ENCODE results near the gene PGF. TPM values are rescaled to one million over a fixed set of nuclear protein-coding genes. Genes with fewer than 3 reads are reported as not detected.

The PGF gene
- total and polyA plus RNA-seq, 2 of the 13 experiments (the other 11 are each of a cell fraction or from before 2014, with no cell fraction given): 10.7 to 27.5 TPM

- TF ChIP-seq, protein P1, sequence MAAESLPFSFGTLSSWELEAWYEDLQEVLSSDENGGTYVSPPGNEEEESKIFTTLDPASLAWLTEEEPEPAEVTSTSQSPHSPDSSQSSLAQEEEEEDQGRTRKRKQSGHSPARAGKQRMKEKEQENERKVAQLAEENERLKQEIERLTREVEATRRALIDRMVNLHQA (CRISPR knock-in tag; IDR thresholded peaks at IDR 0.05): no peak
- TF ChIP-seq USF2 (IDR thresholded peaks at IDR 0.05; ENCODE audit: low read depth, low read length): 0 out of 2 replicates have a peak, but pooled peaks have one; percentile 8
- TF ChIP-seq USF2 (CRISPR knock-in tag; IDR thresholded peaks at IDR 0.05; ENCODE audit: borderline replicate concordance): peak; percentile 63; the same call in 1 of the 2 replicates
- TF ChIP-seq HOXA5 (CRISPR knock-in tag; IDR thresholded peaks at IDR 0.05): 0 out of 2 replicates have a peak, but pooled peaks have one; percentile 64
- no peak for TF ChIP-seq ARHGAP35 (CRISPR knock-in tag; IDR thresholded peaks at IDR 0.05; ENCODE audit: borderline replicate concordance)
- no peak for TF ChIP-seq RBM39 (IDR thresholded peaks at IDR 0.05; ENCODE audit: low read depth, low read length, poor library complexity, severe bottlenecking)
- TF ChIP-seq ZNF232 (CRISPR knock-in tag; IDR thresholded peaks at IDR 0.05; ENCODE audit: borderline replicate concordance): 0 out of 2 replicates have a peak, but pooled peaks have one; percentile 70
- TF ChIP-seq TBP (CRISPR knock-in tag; IDR thresholded peaks at IDR 0.05): no peak
- peak in 1 of 2 experiments; percentile 81; a peak in 2 of 4 replicates for TF ChIP-seq EP300 (IDR thresholded peaks at IDR 0.05; ENCODE audit: low read depth in 2 of 2, low read length in 2 of 2)
- TF ChIP-seq EP300 (CRISPR knock-in tag; IDR thresholded peaks at IDR 0.05; ENCODE audit: borderline replicate concordance): peak; percentile 29; the same call in 1 of the 2 replicates
- no peak for TF ChIP-seq YY1 (IDR thresholded peaks at IDR 0.05; ENCODE audit: insufficient read depth, insufficient replicate concordance, low read depth, low read length)
- TF ChIP-seq MAZ (IDR thresholded peaks at IDR 0.05; ENCODE audit: borderline replicate concordance, low read depth, low read length): 0 out of 2 replicates have a peak, but pooled peaks have one; percentile 24
- TF ChIP-seq MAZ (CRISPR knock-in tag; IDR thresholded peaks at IDR 0.05; ENCODE audit: low read depth): peak; percentile 66; the same call in 1 of the 2 replicates
- TF ChIP-seq, protein P2, sequence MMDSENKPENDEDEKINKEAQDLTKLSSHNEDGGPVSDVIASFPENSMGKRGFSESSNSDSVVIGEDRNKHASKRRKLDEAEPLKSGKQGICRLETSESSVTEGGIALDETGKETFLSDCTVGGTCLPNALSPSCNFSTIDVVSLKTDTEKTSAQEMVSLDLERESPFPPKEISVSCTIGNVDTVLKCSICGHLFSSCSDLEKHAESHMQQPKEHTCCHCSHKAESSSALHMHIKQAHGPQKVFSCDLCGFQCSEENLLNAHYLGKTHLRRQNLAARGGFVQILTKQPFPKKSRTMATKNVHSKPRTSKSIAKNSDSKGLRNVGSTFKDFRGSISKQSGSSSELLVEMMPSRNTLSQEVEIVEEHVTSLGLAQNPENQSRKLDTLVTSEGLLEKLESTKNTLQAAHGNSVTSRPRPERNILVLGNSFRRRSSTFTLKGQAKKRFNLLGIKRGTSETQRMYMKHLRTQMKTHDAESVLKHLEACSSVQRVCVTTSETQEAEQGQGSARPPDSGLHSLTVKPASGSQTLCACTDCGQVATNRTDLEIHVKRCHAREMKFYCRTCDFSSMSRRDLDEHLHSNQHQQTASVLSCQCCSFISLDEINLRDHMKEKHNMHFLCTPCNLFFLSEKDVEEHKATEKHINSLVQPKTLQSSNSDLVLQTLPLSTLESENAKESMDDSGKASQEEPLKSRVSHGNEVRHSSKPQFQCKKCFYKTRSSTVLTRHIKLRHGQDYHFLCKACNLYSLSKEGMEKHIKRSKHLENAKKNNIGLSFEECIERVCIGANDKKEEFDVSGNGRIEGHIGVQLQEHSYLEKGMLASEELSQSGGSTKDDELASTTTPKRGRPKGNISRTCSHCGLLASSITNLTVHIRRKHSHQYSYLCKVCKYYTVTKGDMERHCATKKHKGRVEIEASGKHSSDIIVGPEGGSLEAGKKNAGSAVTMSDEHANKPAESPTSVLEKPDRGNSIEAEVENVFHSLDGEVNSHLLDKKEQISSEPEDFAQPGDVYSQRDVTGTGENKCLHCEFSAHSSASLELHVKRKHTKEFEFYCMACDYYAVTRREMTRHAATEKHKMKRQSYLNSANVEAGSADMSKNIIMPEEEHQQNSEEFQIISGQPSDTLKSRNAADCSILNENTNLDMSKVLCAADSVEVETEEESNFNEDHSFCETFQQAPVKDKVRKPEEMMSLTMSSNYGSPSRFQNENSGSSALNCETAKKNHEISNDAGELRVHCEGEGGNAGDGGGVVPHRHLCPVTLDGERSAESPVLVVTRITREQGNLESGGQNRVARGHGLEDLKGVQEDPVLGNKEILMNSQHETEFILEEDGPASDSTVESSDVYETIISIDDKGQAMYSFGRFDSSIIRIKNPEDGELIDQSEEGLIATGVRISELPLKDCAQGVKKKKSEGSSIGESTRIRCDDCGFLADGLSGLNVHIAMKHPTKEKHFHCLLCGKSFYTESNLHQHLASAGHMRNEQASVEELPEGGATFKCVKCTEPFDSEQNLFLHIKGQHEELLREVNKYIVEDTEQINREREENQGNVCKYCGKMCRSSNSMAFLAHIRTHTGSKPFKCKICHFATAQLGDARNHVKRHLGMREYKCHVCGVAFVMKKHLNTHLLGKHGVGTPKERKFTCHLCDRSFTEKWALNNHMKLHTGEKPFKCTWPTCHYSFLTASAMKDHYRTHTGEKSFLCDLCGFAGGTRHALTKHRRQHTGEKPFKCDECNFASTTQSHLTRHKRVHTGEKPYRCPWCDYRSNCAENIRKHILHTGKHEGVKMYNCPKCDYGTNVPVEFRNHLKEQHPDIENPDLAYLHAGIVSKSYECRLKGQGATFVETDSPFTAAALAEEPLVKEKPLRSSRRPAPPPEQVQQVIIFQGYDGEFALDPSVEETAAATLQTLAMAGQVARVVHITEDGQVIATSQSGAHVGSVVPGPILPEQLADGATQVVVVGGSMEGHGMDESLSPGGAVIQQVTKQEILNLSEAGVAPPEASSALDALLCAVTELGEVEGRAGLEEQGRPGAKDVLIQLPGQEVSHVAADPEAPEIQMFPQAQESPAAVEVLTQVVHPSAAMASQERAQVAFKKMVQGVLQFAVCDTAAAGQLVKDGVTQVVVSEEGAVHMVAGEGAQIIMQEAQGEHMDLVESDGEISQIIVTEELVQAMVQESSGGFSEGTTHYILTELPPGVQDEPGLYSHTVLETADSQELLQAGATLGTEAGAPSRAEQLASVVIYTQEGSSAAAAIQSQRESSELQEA (CRISPR knock-in tag; IDR thresholded peaks at IDR 0.05; ENCODE audit: not compliant biosample characterization): no peak
- no peak for TF ChIP-seq NCOA5 (CRISPR knock-in tag; IDR thresholded peaks at IDR 0.05)
- peak; percentile 86; the same call in 1 of the 2 replicates for TF ChIP-seq SMAD3 (CRISPR knock-in tag; IDR thresholded peaks at IDR 0.05)
- no peak for TF ChIP-seq ZNF549 (CRISPR knock-in tag; IDR thresholded peaks at IDR 0.05)
- TF ChIP-seq SIX1 (CRISPR knock-in tag; IDR thresholded peaks at IDR 0.05; ENCODE audit: borderline replicate concordance): no peak
Measured at GRCh38 chr14:74898694-74899093, 56.7 kb downstream of the PGF start (continued).
